Measurements from ENCODE around the gene HEXIM2.
"Not testable (repeated sequence)": the region's sequence is repeated elsewhere in the genome, so short reads cannot be mapped to it uniquely, and the experiment has no call there.

HEXIM2 gene

GRCh38 chr17:45119964-45120363, 41.7 kb upstream of the HEXIM2 start:
- no peak overlapping the region for H3K4me3 Mint-ChIP-seq
- no peak for TF ChIP-seq CTCF (IDR thresholded peaks at IDR 0.05; ENCODE audit: unreplicated experiment in 3 of 3)
- H3K4me1 Mint-ChIP-seq: peaks cover 5% of the 10 kb centered on the region
- H3K27me3 Mint-ChIP-seq (ENCODE audit: low read depth): no peaks in the 10 kb centered on the region
- H3K36me3 Mint-ChIP-seq (ENCODE audit: low read depth): peaks cover 5% of the 10 kb centered on the region
- no peak overlapping the region for H3K27ac Mint-ChIP-seq
- no peaks in the 10 kb centered on the region for H3K9me3 Mint-ChIP-seq

GRCh38 chr17:45120558-45120957, 41.1 kb upstream of the HEXIM2 start:
- no peak overlapping the region for H3K27ac Mint-ChIP-seq
- H3K9me3 Mint-ChIP-seq: no peaks in the 10 kb centered on the region
- no peak overlapping the region for H3K4me3 Mint-ChIP-seq
- H3K4me1 Mint-ChIP-seq: peaks cover 5% of the 10 kb centered on the region
- no peaks in the 10 kb centered on the region for H3K27me3 Mint-ChIP-seq (ENCODE audit: low read depth)
- no peak for TF ChIP-seq CTCF (IDR thresholded peaks at IDR 0.05; ENCODE audit: unreplicated experiment in 3 of 3)
- peaks cover 5% of the 10 kb centered on the region for H3K36me3 Mint-ChIP-seq (ENCODE audit: low read depth)

GRCh38 chr17:45121055-45121454, 40.6 kb upstream of the HEXIM2 start:
- Mint-ChIP-seq H3K4me3 (no peak overlapping the region), H3K9me3 (no peaks in the 10 kb centered on the region), H3K27me3 (ENCODE audit: low read depth) (no peaks in the 10 kb centered on the region), H3K4me1 (peaks cover 5% of the 10 kb centered on the region), H3K36me3 (ENCODE audit: low read depth) (peaks cover 1% of the 10 kb centered on the region), H3K27ac (no peak overlapping the region)
- no peak for TF ChIP-seq CTCF (IDR thresholded peaks at IDR 0.05; ENCODE audit: unreplicated experiment in 3 of 3)

- no peaks in the 10 kb centered on the region for H3K9me3 Mint-ChIP-seq
- H3K27ac Mint-ChIP-seq: peak overlapping the region in 1 of 3 experiments; percentile 9
- H3K4me1 Mint-ChIP-seq: peaks cover 22% of the 10 kb centered on the region
- H3K27me3 Mint-ChIP-seq (ENCODE audit: low read depth): no peaks in the 10 kb centered on the region
- TF ChIP-seq CTCF (IDR thresholded peaks at IDR 0.05; ENCODE audit: unreplicated experiment in 3 of 3): no peak
- H3K36me3 Mint-ChIP-seq (ENCODE audit: low read depth): no peaks in the 10 kb centered on the region
- H3K4me3 Mint-ChIP-seq: no peak overlapping the region
Observed at GRCh38 chr17:45123076-45123770, 38.5 kb upstream of the HEXIM2 start.

DNA sequence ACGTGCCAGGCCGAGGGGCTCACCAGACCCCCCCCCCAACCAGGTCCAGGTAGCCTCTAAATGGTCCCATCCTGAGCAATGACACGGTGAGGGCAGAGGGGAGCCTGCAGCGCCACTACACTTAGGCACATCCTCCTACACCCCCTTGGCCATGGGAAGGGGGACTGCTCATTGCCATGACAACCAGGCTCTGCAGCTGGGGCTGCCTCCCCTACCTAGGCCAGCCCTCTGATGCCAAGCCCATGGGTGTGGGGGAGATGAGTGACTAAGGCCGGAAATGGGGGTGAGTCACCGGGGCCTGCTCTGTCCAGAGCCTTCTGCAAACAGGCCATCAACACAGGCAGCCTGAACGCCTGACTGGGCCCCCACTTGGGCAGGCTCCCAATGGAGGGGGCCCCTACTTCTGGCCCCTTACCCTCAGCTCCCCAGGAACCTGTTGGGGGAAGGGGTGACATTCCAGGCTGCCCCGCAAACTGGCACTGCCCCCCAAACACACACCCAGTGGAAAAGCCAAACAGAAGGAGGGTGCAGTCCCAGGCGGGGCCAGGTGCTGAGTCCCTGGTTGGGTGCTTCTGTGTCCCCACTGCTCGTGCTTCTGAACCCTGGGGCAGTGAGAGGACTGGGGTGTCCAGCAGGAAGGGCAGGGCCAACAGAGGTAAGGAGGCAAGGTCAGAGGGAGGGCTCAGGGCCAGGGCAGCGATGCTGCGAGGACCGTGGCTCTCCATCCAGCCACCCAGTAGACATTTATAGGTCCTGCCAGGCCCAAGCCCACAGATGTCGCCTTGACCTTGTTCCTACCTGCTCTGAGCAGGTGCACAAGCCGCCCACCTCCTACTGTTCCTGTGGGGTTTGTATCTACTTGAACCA, 37.5 kb upstream of the HEXIM2 start:
- H3K4me3 Mint-ChIP-seq: no peak overlapping the region
- H3K27me3 Mint-ChIP-seq (ENCODE audit: low read depth): no peaks in the 10 kb centered on the region
- H3K4me1 Mint-ChIP-seq: peaks cover 24% of the 10 kb centered on the region
- no peaks in the 10 kb centered on the region for H3K36me3 Mint-ChIP-seq (ENCODE audit: low read depth)
- H3K27ac Mint-ChIP-seq: peak overlapping the region in 1 of 3 experiments; percentile 35
- no peaks in the 10 kb centered on the region for H3K9me3 Mint-ChIP-seq
- no peak for TF ChIP-seq CTCF (IDR thresholded peaks at IDR 0.05; ENCODE audit: unreplicated experiment in 3 of 3)

- not testable (repeated sequence) for H3K36me3 Mint-ChIP-seq (ENCODE audit: low read depth); H3K4me3 Mint-ChIP-seq; H3K27me3 Mint-ChIP-seq (ENCODE audit: low read depth); H3K9me3 Mint-ChIP-seq
- Mint-ChIP-seq H3K4me1 (peaks cover 30% of the 10 kb centered on the region), H3K27ac (peak overlapping the region in 1 of 3 experiments; percentile 35)
Observed at GRCh38 chr17:45124797-45125122, 36.9 kb upstream of the HEXIM2 start.

Data from nephron (organoid).